ENCODE data around the gene PCDH9.

The PCDH9 gene

GRCh38 chr13:67015976-67016600 lies 214.0 kb downstream of the PCDH9 start:
- DNase-seq: no peak

GRCh38 chr13:67014399-67014798 lies 215.7 kb downstream of the PCDH9 start:
- DNase-seq: no peak

- DNase-seq: no peak
Measured at GRCh38 chr13:67013709-67014108, 216.4 kb downstream of the PCDH9 start.

GRCh38 chr13:67008075-67008668 lies 222.0 kb downstream of the PCDH9 start:
- DNase-seq: no peak

GRCh38 chr13:67004511-67004910 lies 225.6 kb downstream of the PCDH9 start:
- DNase-seq: no peak

- no peak for DNase-seq
Measured at GRCh38 chr13:67003743-67004142, 226.4 kb downstream of the PCDH9 start.

GRCh38 chr13:67001363-67001762 lies 228.8 kb downstream of the PCDH9 start:
- no peak for DNase-seq

GRCh38 chr13:66996503-66996902 lies 233.6 kb downstream of the PCDH9 start:
- no peak for DNase-seq

GRCh38 chr13:66995203-66995611 lies 234.9 kb downstream of the PCDH9 start:
- DNase-seq: no peak

- no peak for DNase-seq
Measured at GRCh38 chr13:66994517-66995202, 235.5 kb downstream of the PCDH9 start.

- no peak for DNase-seq
Measured at GRCh38 chr13:66994097-66994496, 236.0 kb downstream of the PCDH9 start.

GRCh38 chr13:66992719-66993118 lies 237.4 kb downstream of the PCDH9 start:
- DNase-seq: no peak

- no peak for DNase-seq
Measured at GRCh38 chr13:66992183-66992582, 238.0 kb downstream of the PCDH9 start.

- no peak for DNase-seq
Measured at GRCh38 chr13:66984241-66984640, 245.9 kb downstream of the PCDH9 start.

- no peak for DNase-seq
Measured at GRCh38 chr13:66981912-66982311, 248.2 kb downstream of the PCDH9 start.

GRCh38 chr13:66977161-66977560 lies 253.0 kb downstream of the PCDH9 start:
- no peak for DNase-seq

GRCh38 chr13:66974889-66975288 lies 255.2 kb downstream of the PCDH9 start:
- no peak for DNase-seq

GRCh38 chr13:66974174-66974573 lies 256.0 kb downstream of the PCDH9 start:
- DNase-seq: no peak

- DNase-seq: no peak
Measured at GRCh38 chr13:66972659-66973058, 257.5 kb downstream of the PCDH9 start.

- no peak for DNase-seq
Measured at GRCh38 chr13:66971004-66971403, 259.1 kb downstream of the PCDH9 start.

GRCh38 chr13:66969291-66969690 lies 260.8 kb downstream of the PCDH9 start:
- no peak for DNase-seq

- no peak for DNase-seq
Measured at GRCh38 chr13:66967811-66968597, 262.1 kb downstream of the PCDH9 start.

GRCh38 chr13:66965181-66965580 lies 265.0 kb downstream of the PCDH9 start:
- no peak for DNase-seq

- DNase-seq: no peak
Measured at GRCh38 chr13:66962953-66963352, 267.2 kb downstream of the PCDH9 start.
